Effector CD4-positive, alpha-beta T cell (primary cell): ENCODE results near the gene ATP1B2.

Source experiments
- DNase-seq: peaks from one replicate; pipeline ENCODE4 v3.0.0-alpha.2; 2020

Gene ATP1B2

GRCh38 chr17:7686222-7687071 lies 35.7 kb downstream of the ATP1B2 start:
- DNase-seq = peak; percentile 74

DNA sequence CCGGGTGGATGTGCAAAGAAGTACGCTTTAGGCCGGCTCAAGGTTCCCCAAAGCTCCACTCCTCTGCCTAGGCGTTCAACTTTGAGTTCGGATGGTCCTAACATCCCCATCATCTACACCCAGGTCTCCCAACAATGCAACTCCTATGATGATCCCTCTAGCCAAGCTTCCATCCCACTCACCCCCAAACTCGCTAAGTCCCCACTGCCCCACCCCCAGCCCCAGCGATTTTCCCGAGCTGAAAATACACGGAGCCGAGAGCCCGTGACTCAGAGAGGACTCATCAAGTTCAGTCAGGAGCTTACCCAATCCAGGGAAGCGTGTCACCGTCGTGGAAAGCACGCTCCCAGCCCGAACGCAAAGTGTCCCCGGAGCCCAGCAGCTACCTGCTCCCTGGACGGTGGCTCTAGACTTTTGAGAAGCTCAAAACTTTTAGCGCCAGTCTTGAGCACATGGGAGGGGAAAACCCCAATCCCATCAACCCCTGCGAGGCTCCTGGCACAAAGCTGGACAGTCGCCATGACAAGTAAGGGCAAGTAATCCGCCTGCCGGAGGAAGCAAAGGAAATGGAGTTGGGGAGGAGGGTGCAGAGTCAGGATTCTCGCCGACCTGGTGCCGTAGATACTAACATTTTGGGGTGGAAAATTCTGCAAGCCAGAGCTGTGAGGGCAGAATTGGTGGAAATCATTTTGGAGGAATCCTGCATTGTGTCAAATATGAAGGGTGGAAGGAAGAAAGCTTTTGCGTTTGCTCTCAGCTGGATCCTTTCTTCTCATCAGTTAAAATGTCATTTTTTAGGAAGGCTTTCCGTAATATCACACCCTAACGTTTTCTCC lies 36.6 kb downstream of the ATP1B2 start, which contains the start of gene TP53:
TSS of gene TP53 (minus strand) at position 419 of the 836 bp plus-strand sequence. CDS start 10,896 bp downstream, outside the sequence.
- DNase-seq = peak; percentile 88

DNA sequence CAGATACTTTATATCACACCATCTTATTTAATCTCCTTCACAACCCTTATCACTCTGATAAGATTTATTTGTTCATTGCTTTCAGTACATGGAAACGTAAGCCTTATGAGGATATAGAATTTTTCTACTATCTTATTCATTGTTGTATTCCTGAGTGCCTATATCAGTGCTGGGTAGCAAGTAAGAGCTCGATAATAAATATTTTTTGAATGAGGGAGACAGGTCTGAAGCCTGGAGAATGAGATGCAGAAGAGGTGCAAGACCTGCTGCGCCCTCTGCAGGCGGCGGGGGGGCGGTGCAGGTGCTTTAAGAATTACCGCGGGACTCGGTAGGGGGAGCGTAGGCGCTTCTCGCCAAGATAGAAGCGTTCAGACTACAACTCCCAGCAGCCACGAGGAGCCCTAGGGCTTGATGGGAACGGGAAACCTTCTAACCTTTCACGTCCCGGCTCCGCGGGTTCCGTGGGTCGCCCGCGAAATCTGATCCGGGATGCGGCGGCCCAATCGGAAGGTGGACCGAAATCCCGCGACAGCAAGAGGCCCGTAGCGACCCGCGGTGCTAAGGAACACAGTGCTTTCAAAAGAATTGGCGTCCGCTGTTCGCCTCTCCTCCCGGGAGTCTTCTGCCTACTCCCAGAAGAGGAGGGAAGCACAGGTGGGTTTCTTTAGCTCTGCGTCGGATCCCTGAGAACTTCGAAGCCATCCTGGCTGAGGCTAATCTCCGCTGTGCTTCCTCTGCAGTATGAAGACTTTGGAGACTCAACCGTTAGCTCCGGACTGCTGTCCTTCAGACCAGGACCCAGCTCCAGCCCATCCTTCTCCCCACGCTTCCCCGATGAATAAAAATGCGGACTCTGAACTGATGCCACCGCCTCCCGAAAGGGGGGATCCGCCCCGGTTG lies 37.4 kb downstream of the ATP1B2 start, which contains the start of gene WRAP53:
TSS of gene WRAP53 (plus strand) at position 570 of the 900 bp plus-strand sequence. CDS start at position 742, 172 bp downstream.
- peak; percentile 93 for DNase-seq

DNA sequence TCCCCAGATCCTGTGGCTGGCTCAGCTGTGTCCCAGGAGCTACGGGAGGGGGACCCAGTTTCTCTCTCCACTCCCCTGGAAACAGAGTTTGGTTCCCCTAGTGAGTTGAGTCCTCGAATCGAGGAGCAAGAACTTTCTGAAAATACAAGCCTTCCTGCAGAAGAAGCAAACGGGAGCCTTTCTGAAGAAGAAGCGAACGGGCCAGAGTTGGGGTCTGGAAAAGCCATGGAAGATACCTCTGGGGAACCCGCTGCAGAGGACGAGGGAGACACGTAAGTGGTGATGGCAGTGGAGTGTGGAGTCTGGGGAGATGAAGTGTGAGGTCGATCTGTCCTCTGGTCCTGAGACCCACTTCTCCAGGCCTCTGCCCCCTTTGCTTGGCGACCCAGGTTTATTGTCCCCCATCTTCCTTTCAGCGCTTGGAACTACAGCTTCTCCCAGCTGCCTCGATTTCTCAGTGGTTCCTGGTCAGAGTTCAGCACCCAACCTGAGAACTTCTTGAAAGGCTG lies 38.1 kb downstream of the ATP1B2 start:
- DNase-seq = no peak

- no peak for DNase-seq
Measured at GRCh38 chr17:7695586-7695985, 44.9 kb downstream of the ATP1B2 start.

DNA sequence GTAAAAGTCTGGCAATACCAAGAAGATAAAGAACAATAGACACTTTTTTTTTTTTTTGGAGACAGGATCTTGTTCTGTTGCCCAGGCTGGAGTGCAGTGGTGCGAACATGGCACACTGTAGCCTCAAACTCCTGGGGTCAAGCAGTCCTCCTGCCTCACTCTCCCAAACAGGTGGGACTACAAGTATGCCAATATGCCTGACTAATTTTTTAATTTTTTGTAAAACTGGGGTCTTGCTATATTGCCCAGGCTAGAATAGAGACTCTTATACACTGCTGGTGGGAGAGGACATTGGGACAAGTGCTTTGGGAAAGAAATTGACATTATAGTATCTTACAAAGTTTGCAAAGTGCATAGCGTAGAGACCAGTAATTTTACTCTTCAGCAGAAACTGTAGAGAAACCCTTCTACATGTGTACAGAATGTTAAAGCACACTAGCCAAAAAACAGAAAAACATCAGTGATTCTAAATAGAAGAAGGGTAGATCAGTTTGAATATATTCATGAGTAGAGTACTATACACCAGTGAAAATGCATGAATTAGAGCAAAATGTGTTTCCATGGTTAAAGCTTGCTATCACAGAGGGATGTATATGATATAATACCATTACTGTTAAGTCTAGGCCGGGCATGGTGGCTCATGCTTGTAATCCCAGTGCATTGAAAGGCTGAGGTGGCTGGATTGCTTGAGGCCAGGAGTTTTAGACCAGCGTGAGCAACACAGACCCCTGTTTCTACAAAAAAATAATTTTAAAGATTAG lies 47.3 kb downstream of the ATP1B2 start:
- DNase-seq = no peak

- no peak for DNase-seq
Measured at GRCh38 chr17:7700510-7700909, 49.8 kb downstream of the ATP1B2 start.

DNA sequence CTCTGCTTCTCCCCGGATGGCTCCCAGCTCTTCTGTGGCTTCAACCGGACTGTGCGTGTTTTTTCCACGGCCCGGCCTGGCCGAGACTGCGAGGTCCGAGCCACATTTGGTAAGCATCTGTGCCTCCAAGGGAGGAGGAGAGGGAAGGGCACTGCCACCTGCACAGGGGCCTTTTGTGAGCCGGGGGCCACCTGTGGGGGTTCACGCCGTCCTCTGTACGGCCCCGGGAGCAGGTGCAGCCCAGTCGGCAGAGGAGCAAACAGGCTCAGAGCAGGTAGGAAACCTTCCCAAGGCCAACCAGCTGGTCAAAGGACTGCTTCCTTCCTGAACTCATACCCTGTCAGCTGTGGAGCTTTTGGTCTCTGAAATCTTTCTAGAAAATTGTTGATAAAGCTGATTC lies 51.0 kb downstream of the ATP1B2 start:
- DNase-seq = no peak

GRCh38 chr17:7702776-7703175 lies 52.0 kb downstream of the ATP1B2 start:
- no peak for DNase-seq

- DNase-seq = no peak
Measured at GRCh38 chr17:7703584-7704479, 53.1 kb downstream of the ATP1B2 start.

GRCh38 chr17:7704601-7705268 lies 54.0 kb downstream of the ATP1B2 start, which contains the start of gene EFNB3:
Gene EFNB3 (plus strand): TSS chr17:7705202. CDS start chr17:7705599, 397 bp downstream.
- DNase-seq = no peak

DNA sequence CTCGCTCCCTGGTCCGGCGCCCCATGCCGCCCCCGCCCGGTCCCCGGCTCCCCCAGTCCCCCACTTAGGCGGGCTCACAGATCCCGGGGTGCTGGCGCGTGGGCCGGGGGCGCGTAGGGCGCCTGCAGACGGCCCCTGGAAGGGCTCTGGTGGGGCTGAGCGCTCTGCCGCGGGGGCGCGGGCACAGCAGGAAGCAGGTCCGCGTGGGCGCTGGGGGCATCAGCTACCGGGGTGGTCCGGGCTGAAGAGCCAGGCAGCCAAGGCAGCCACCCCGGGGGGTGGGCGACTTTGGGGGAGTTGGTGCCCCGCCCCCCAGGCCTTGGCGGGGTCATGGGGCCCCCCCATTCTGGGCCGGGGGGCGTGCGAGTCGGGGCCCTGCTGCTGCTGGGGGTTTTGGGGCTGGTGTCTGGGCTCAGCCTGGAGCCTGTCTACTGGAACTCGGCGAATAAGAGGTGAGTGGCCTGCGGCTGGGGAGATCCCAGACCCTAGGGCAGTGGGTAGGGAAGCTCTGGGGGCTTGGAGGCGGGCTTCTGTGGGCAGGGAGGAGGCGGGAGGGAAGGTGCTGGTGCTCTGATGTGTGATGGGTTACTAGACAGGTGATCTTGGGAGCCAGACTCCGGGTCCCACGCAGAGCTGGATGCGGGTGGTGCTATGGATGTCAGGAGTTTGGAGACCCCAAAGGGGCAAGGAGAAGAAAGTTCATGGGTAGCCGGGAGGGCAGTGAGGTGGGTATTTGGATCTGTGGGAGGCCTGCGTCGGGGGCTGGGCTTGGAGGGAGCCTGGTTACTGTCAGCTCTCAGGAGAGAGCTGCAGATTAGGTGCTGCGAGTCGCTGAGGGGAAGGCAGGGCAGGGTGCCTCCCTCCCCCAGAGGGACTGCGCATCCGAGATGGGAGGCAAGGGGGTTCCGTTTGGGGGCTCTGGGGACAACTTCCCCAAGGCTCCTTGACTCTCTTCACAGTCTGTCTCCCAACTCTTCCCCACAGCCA lies 54.8 kb downstream of the ATP1B2 start:
- DNase-seq = no peak

- no peak for DNase-seq
Measured at GRCh38 chr17:7706631-7707354, 56.1 kb downstream of the ATP1B2 start.
